ENCODE results near the gene SETD1A.
"Not testable (repeated sequence)": the region's sequence is repeated elsewhere in the genome, so short reads cannot be mapped to it uniquely, and the experiment has no call there.

Gene SETD1A

DNA sequence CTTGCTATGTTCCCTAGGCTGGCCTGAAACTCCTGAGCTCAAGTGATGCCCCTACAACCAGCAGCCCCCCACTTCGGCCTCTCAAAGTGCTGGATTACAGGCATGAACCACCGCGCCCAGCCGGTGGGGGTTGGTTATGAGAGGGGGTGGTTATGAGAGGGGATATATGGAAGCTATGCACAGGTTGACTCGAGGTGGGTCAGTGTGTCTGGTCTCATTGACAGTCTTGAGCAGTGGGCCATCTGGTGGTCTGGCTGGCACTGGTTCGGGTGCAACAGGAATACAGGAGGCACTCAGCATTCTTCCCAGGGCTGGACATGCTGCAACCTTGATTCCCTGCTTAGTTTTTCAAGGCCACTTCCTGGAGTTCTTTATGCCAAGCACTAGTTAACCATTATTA, 58.5 kb downstream of the SETD1A start:
- TF ChIP-seq, protein P1, sequence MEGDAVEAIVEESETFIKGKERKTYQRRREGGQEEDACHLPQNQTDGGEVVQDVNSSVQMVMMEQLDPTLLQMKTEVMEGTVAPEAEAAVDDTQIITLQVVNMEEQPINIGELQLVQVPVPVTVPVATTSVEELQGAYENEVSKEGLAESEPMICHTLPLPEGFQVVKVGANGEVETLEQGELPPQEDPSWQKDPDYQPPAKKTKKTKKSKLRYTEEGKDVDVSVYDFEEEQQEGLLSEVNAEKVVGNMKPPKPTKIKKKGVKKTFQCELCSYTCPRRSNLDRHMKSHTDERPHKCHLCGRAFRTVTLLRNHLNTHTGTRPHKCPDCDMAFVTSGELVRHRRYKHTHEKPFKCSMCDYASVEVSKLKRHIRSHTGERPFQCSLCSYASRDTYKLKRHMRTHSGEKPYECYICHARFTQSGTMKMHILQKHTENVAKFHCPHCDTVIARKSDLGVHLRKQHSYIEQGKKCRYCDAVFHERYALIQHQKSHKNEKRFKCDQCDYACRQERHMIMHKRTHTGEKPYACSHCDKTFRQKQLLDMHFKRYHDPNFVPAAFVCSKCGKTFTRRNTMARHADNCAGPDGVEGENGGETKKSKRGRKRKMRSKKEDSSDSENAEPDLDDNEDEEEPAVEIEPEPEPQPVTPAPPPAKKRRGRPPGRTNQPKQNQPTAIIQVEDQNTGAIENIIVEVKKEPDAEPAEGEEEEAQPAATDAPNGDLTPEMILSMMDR (IDR thresholded peaks at IDR 0.05; ENCODE audit: low read depth, low read length), result no peak
- no peak for DNase-seq (ENCODE audit: extremely low read depth, low read depth)

DNA sequence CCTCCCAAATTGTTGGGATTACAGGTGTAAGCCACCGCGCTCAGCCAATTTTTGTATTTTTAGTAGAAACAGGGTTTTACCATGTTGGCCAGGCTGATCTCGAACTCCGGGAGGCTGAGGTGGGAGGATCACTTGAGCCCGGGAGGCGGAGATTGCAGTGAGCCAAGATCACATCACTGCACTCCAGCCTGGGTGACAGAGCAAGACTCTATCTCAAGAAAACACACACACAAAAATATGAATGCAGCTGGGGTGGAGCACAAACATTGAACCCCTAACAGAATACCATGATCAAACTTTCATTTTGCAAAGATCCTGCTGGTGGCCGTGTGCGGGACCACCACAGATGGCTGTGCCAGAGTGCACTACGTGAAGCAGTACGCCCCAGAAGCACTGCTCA, 60.2 kb downstream of the SETD1A start:
- DNase-seq (ENCODE audit: extremely low read depth, low read depth), result not testable (repeated sequence)

DNA sequence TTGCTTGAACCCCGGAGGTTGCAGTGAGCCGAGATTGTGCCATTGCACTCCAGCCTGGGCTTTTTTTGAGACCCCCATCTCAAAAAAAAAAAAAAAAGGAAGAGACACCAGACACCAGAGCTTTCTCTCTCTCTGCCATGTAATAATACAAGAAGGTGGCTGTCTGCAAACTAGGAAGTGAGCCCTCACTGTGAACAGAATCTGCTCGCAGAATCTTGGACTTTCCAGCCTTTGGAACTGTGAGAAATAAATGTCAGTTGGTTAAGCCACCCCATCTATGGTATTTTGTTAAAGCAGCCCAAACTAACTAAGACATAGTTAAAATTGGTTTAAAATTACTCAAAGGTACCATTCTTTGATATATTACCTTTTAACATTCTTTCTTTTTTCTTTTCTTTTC, 63.0 kb downstream of the SETD1A start:
- no peak for DNase-seq (ENCODE audit: extremely low read depth, low read depth)
- TF ChIP-seq, protein P1 (IDR thresholded peaks at IDR 0.05; ENCODE audit: low read depth, low read length), result no peak

DNA sequence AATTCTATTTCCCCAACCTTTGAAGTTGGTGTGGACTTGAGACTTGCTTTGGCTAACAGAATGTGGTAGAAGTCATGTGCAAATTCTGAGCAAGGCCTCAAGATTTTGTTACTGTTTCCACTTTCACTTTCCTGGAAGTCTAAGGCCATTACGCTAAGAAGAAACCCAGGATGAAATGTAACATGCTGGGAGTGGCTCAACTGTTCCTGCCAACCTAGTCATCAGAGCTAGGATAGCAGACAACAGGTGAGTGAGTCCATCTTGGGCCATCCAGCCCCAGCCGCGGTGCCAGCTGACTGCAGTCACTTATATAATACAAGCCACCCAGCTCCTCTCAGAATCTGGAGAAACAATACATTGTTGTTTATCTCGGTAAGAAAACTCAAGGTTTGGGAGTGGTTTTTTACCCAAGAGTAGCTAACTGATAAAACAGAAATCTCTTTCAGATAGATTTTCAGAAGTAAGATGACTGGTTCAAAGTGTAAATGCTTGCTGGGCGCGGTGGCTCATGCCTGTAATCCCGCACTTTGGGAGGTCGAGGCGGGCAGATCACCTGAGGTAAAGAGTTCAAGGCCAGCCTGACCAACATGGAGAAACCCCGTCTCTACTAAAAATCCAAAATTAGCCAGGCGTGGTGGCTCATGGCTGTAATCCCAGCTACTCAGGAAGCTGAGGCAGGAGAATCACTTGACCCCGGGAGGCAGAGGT, 65.1 kb downstream of the SETD1A start:
- TF ChIP-seq, protein P1 (IDR thresholded peaks at IDR 0.05; ENCODE audit: low read depth, low read length), result no peak
- DNase-seq (ENCODE audit: extremely low read depth, low read depth), result no peak

DNA sequence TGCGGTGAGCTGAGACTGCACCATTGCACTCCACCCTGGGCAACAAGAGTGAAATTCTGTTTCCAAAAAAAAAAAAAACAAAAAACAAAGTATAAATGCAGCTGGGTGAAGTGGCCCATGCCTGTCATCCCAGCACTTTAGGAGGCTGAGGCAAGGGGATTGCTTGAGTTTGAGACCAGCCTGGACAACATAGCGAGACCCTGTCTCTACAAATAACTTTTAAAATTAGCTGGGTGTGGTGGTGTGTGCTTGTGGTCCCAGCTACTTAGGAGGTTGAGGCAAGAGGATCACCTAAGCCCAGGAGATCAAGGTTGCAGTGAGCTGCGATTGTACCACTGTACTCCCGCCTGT, 65.7 kb downstream of the SETD1A start:
- DNase-seq (ENCODE audit: extremely low read depth, low read depth), result no peak
- TF ChIP-seq, protein P1 (IDR thresholded peaks at IDR 0.05; ENCODE audit: low read depth, low read length), result no peak

DNA sequence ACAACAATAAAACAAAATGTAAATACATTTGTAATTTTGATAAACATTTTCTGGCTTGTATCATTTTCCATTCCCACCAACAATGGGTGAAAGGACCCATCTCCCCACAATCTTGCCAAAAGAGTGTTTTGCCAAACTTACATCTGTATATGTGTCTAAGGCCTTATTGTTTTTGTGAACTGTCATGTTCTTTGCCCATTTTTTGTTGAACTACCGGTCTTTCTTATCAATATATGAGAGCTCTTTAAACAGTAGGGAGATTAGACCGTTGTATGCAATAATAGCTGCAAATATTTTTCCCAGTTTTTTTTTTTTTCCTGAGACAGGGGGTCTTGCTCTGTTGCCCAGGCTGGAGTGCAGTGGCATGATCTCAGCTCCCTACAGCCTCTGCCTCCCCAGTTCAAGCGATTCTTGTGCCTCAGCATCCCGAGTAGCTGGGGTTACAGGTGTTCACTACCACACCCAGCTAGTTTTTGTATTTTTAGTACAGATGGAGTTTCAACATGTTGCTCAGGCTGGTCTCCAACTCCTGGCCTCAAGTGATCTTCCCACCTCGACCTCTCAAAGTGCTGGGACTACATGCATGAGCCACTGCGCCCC, 66.2 kb downstream of the SETD1A start:
- DNase-seq (ENCODE audit: extremely low read depth, low read depth), result no peak
- TF ChIP-seq, protein P1 (IDR thresholded peaks at IDR 0.05; ENCODE audit: low read depth, low read length), result no peak

DNA sequence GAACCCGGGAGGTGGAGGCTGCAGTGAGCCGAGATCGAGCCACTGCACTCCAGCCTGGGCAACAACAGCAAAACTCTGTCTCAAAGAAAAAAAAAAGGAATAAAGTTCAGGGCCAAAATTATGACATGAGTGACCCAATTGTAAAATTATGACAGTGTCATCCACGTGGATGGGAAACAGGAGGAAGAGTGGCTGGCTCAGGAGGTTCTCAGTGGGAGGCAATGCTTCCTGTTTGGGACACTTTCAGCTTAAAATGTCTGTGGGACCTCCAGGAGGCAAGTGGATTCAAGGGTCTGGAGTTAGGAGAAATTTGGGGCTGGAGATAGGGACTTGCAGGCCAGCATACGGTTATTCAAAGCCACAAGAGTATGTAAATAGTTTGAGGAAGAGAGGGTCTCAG, 67.8 kb downstream of the SETD1A start:
- TF ChIP-seq, protein P1 (IDR thresholded peaks at IDR 0.05; ENCODE audit: low read depth, low read length), result no peak
- no peak for DNase-seq (ENCODE audit: extremely low read depth, low read depth)

DNA sequence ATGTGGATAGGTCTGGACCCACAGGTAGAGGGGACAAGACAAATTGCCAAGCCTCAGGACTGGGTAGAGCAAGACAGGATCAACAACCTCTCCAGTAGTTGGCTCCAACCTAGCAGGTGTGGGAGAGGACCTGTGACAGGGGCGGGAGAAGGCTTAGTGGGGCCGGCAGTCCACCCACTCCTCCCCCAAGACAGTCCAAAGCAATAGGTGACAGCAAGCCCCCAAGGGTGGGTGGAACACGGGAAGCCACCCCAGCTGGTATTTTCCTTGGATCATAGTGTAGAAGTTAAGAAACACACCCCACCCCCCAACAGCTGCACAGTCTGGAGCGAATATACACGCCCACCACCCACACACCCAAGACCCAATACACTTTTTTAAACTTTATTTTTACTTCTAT, 71.7 kb downstream of the SETD1A start:
- TF ChIP-seq, protein P1 (IDR thresholded peaks at IDR 0.05; ENCODE audit: low read depth, low read length), result no peak
- no peak for DNase-seq (ENCODE audit: extremely low read depth, low read depth)
